ENCODE results near the gene PVALB. TPM values are rescaled to one million over a fixed set of nuclear protein-coding genes. Genes with fewer than 3 reads are reported as not detected.
A peak's percentile ranks its signal among the peaks of the same experiment; 100 is the strongest.

Gene PVALB
- total and polyA plus RNA-seq, 9 of the 15 experiments (the other 6 are each of a cell fraction or from before 2014, with no cell fraction given), result not detected

DNA sequence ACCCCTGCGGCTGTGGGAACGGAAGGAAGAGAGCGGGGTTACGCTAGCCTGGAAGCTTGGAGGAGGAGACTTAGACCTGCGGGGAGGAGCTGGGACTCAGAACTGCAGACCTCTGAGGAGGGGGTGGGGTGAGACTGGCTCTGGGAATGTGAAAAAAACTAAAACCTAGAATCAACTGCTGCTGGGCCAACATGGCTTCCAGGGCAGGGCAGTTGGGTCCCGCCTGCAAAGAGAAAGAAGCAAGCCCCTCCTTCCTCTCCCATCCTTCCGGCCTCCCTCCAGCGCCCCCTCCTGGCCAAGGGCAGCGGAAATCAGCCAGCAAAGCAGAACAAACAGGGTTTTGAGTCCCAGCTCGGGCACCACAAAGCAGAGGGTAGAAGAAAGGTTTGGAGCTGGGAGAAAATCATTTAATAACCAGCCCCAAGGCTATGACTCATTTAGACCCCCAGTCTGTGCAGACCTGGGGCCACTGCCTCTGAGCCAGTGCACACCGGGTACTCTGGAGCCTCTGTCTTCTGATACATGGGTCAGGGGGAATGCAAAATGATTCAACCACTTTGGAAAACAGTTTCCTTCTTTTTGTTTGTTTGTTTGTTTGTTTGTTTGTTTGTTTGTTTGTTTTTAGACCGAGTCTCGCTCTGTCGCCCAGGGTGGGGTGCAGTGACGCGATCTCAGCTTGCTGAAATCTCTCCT is 36.7 kb upstream of the PVALB start (continued):
- TF ChIP-seq, protein P1, sequence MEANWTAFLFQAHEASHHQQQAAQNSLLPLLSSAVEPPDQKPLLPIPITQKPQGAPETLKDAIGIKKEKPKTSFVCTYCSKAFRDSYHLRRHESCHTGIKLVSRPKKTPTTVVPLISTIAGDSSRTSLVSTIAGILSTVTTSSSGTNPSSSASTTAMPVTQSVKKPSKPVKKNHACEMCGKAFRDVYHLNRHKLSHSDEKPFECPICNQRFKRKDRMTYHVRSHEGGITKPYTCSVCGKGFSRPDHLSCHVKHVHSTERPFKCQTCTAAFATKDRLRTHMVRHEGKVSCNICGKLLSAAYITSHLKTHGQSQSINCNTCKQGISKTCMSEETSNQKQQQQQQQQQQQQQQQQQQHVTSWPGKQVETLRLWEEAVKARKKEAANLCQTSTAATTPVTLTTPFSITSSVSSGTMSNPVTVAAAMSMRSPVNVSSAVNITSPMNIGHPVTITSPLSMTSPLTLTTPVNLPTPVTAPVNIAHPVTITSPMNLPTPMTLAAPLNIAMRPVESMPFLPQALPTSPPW (CRISPR knock-in tag; IDR thresholded peaks at IDR 0.05), result peak; percentile 35; the same call in 1 of the 2 replicates
- peak in 1 of 2 experiments; percentile 34; a peak in 1 of 4 replicates for TF ChIP-seq RCOR1 (IDR thresholded peaks at IDR 0.05; ENCODE audit: borderline replicate concordance in 1 of 2, low read depth in 2 of 2, low read length in 2 of 2)
- TF ChIP-seq XRCC5 (IDR thresholded peaks at IDR 0.05; ENCODE audit: low read depth, low read length), result 0 out of 2 replicates have a peak, but pooled peaks have one; percentile 27
- no peak for TF ChIP-seq NFIC (IDR thresholded peaks at IDR 0.05)
- TF ChIP-seq, protein P2, sequence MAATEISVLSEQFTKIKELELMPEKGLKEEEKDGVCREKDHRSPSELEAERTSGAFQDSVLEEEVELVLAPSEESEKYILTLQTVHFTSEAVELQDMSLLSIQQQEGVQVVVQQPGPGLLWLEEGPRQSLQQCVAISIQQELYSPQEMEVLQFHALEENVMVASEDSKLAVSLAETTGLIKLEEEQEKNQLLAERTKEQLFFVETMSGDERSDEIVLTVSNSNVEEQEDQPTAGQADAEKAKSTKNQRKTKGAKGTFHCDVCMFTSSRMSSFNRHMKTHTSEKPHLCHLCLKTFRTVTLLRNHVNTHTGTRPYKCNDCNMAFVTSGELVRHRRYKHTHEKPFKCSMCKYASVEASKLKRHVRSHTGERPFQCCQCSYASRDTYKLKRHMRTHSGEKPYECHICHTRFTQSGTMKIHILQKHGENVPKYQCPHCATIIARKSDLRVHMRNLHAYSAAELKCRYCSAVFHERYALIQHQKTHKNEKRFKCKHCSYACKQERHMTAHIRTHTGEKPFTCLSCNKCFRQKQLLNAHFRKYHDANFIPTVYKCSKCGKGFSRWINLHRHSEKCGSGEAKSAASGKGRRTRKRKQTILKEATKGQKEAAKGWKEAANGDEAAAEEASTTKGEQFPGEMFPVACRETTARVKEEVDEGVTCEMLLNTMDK (IDR thresholded peaks at IDR 0.05; ENCODE audit: borderline replicate concordance, insufficient read depth, low read depth, low read length, poor library complexity, severe bottlenecking), result peak; percentile 68
- TF ChIP-seq SP1 (CRISPR knock-in tag; IDR thresholded peaks at IDR 0.05), result no peak
- no peak for TF ChIP-seq GTF2A2 (tag; IDR thresholded peaks at IDR 0.05)
- TF ChIP-seq SMAD4 (CRISPR knock-in tag; conservative IDR thresholded peaks at IDR 0.05), result 0 out of 2 replicates have a peak, but pooled peaks have one; percentile 21
- TF ChIP-seq FOXJ3 (CRISPR knock-in tag; IDR thresholded peaks at IDR 0.05), result no peak
- TF ChIP-seq ZNF324 (CRISPR knock-in tag; IDR thresholded peaks at IDR 0.05), result no peak
- no peak for TF ChIP-seq BRCA1 (IDR thresholded peaks at IDR 0.05)
- TF ChIP-seq BRCA1 (CRISPR knock-in tag; IDR thresholded peaks at IDR 0.05), result no peak
- TF ChIP-seq YY1 (IDR thresholded peaks at IDR 0.05; ENCODE audit: borderline replicate concordance in 1 of 3, control insufficient read depth in 1 of 3, extremely low read depth in 1 of 3, insufficient read depth in 3 of 3, insufficient read length in 1 of 3, insufficient replicate concordance in 2 of 3, low read depth in 1 of 3, low read length in 2 of 3), result peak in 2 of 3 experiments; percentile 58 to 81

Data from K562 (cell line).